Glomerular endothelial cell (primary cell): Measurements from ENCODE around the gene PIK3R5. TPM values are rescaled to one million over a fixed set of nuclear protein-coding genes. Genes with fewer than 3 reads are reported as not detected.

ENCODE experiments used
- DNase-seq: peaks from one replicate; pipeline ENCODE4 v3.0.0-alpha.2; 2011; ENCODE audit warnings: low read depth, low spot score; ENCODE audit errors: extremely low read depth
- total RNA-seq: library from RNA; depleted of rRNA; stranded (reverse); fragments of >200 nt; gene quantifications from 2 replicates; pipeline ENCODE4 v1.2.3, GENCODE V29; 2015

The PIK3R5 gene
- total RNA-seq, 1 donor from 2014 or later: not detected

- no peak for DNase-seq
Measured at GRCh38 chr17:8839410-8839935, 126.0 kb downstream of the PIK3R5 start.

- DNase-seq: no peak
Measured at GRCh38 chr17:8838551-8839095, 126.9 kb downstream of the PIK3R5 start.

GRCh38 chr17:8837563-8838075, 127.9 kb downstream of the PIK3R5 start:
- DNase-seq: no peak

GRCh38 chr17:8836821-8837562, 128.5 kb downstream of the PIK3R5 start:
- DNase-seq: no peak

- no peak for DNase-seq
Measured at GRCh38 chr17:8835631-8836364, 129.7 kb downstream of the PIK3R5 start.

- DNase-seq: no peak
Measured at GRCh38 chr17:8835106-8835505, 130.4 kb downstream of the PIK3R5 start.

- no peak for DNase-seq
Measured at GRCh38 chr17:8832711-8833352, 132.7 kb downstream of the PIK3R5 start.

- DNase-seq: no peak
Measured at GRCh38 chr17:8831234-8831849, 134.2 kb downstream of the PIK3R5 start.

- DNase-seq: no peak
Measured at GRCh38 chr17:8830141-8830540, 135.4 kb downstream of the PIK3R5 start.

GRCh38 chr17:8829036-8829941, 136.2 kb downstream of the PIK3R5 start:
- no peak for DNase-seq

Other genes with a start within 250 kb of the PIK3R5 start
- not detected in 2 replicates for gene CCDC42, start 220.9 kb downstream of the PIK3R5 start, total RNA-seq
- gene SPDYE4, start 207.2 kb downstream of the PIK3R5 start, total RNA-seq: not detected in 2 replicates
- 0.12 TPM in 1 of 2 replicates, not detected in the other for gene MFSD6L, start 166.3 kb downstream of the PIK3R5 start, total RNA-seq
- gene PIK3R6, start 98.0 kb downstream of the PIK3R5 start, total RNA-seq: 0.10 and 1.2 TPM in 2 replicates
- 0.82 TPM in 2 replicates for gene NTN1, start 55.8 kb upstream of the PIK3R5 start, total RNA-seq